Upper lobe of left lung (tissue), 4 donors: Measurements from ENCODE around the gene PLXNB2.
"Not testable (repeated sequence)": the region's sequence is repeated elsewhere in the genome, so short reads cannot be mapped to it uniquely, and the experiment has no call there.

Experiments
- CTCF ChIP-seq, 6 experiments: fragments of 450-650 bp in 4 of 6; fragments of 200-600 bp in 2 of 6; sonication (generic) in 2 of 6; IDR thresholded peaks; one replicate each; pipeline ENCODE4 v1.5.1; 2016 to 2019; ENCODE audit warnings: antibody characterized with exemption in 6 of 6
- POLR2A ChIP-seq, 4 donors: fragments of 450-650 bp; IDR thresholded peaks; one replicate each; pipeline ENCODE4 v1.5.1; 2016 to 2017; ENCODE audit warnings: antibody characterized with exemption in 4 of 4, mild to moderate bottlenecking in 2 of 4

GRCh38 chr22:50273352-50273751 is 34.1 kb downstream of the PLXNB2 start:
- not testable (repeated sequence) for TF ChIP-seq POLR2A, CTCF (IDR thresholded peaks at IDR 0.05)
